Umbilical cord (tissue), 2 donors: ENCODE results near the gene SRRM3. TPM values are rescaled to one million over a fixed set of nuclear protein-coding genes. Genes with fewer than 3 reads are reported as not detected.
"Not testable (repeated sequence)": the region's sequence is repeated elsewhere in the genome, so short reads cannot be mapped to it uniquely, and the experiment has no call there.

Experiments used
- DNase-seq: peaks from one replicate; pipeline ENCODE4 v3.0.0-alpha.2; 2015; ENCODE audit warnings: low spot score
- total RNA-seq: library from RNA; depleted of rRNA; stranded (reverse); fragments of >200 nt; gene quantifications from one replicate; pipeline ENCODE4 v1.2.3, GENCODE V29; 2014; ENCODE audit warnings: low replicate concordance; ENCODE audit not compliant: insufficient read depth

SRRM3 gene
- total RNA-seq, 1 donor from 2014 or later, result 3.1 TPM

DNA sequence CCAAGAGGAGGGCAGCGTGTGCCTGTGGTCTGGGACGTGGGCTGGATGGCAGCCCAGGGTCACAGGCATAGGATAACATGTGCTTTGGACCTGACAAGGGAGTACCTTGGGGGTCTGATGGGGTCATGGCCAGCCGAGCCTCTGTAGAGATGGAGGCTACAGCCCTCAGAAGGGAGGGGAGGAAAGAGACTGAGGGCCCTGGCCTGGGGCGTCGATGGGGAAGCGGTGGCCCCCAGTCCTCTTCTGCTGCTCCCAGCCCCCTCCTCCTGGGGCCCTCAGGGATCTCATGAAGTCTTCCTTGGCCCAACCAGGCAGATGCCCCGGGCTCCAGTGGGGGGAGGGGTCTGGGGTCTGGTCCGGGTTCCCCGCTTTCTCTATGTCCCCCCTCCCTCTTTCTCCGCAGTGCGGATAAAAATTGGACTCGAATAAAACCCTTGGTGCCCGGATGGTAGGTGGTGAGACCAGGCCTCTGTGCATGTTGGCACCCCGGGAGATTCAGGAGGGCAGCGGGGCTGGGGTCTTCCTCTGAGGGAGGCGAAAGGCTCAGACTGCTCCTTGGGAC, 85.2 kb downstream of the SRRM3 start:
- DNase-seq, result no peak

DNA sequence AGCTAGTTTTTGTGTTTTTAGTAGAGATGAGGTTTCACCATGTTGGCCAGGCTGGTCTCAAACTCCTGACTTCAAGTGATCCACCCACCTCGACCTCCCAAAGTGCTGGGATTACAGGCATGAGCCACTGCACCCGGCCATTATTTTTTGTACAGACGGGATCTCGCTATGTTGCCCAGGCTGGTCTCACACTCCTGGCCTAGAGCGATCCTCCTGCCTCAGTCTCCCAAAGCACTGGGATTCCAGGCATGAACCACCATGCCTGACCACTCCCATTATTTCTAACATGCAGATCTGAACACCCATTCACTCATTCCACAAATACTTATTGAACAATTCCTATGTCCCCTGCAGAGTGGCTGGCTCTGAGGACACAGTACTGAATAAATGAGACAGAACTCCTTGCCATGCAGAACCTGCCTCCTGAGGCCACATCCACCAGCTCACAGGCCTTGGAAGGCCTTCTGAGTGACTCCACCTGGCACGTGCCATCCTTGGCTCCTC, 89.2 kb downstream of the SRRM3 start:
- DNase-seq, result not testable (repeated sequence)

DNA sequence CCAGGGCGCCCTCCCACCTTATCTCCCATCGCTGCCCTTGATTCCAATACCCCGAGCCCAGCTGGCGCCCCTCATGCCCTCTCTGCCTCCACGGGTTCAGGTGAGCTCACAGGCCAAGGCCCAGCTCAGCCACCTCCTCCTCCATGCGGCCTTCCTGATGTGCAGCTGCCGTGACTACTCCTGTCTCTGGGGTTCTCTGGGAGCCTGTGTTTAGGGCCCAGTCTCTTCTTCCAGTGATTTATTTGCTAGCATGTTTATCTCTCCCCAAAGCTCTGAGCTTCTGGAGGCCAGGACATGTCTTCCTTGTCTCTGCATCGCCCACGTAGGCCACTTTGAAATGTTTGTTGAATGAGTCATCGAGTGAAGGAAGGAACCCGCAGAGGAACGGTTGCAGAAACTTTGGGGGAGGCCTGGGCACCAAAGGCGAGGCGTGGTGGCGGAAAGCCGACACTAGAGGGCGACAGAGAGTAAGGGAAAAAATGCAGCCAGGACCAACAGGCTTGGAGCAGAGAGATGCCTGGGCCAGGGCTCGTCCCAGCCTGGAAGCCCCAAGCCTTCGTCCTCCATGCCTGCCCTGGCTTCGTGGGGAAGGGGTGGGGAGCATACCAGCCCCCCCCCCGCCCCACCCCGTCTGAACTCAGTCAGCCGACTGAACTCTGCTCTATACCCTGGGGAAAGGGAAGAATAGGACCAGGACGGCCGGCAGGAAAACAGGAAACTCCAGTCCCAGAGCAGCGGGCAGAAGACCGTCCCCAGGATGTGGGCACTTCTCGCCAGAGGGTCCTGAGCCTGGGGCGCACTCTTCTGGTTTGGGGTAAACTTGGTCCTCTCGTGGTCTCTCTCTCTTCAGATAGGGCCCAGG, 89.9 kb downstream of the SRRM3 start:
- peak; percentile 98 for DNase-seq

DNA sequence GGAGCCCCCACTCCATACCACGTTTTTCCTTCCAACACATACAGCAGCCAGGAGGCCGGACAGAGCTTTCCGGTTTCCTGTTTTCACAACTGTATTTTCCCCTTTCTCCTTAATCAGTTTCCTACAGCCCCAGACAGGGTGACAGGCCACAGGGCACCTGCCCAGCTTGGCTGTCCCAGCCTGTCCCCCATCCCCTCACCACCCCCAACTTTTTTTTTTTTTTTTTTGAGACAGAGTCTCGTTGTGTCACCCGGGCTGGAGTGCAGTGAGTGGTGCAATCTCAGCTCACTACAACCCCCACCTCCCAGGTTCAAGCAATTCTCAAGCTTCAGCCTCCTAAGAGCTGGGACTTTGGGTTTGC, 90.5 kb downstream of the SRRM3 start:
- peak; percentile 63 for DNase-seq

DNA sequence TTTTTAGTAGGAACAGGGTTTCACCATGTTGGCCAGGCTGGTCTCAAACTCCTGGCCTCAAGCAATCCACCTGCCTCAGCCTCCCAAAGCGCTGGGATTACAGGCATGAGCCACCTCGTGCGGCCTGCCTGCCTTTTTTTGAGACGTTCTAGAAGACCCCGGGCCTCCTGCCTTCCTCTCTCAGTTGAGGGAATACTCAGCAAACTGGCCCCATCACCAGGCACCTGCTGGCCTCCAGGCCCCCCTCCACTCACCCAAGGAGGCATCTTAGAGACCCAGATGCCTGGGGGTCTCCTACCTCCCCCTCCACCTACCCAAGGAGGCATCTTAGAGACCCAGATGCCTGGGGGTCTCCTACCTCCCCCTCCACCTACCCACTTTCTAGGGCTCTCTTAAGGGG, 91.2 kb downstream of the SRRM3 start:
- not testable (repeated sequence) for DNase-seq

DNA sequence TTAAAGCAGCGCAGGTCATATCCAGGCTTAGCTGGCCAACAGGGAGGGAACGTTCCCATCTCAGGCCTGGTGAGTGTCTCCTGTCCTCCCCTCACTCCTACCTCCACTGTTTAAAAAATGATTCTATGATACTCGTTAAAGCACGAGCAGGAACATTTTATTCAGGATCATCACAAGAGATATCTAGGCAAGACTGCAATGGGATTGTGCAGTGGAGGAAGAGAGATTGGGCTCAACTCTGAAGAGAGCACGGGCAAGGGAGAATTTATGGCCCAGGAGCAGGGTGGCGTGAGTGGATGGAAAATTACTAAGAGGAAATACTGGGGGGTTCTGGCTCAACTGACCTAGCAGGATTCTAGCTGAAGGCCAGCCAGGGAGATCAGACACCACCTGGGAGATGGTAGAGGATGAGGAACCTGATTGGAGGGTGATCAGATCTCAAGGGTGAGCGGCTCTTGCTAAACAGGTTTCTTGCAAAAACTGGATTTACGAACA, 91.8 kb downstream of the SRRM3 start:
- peak; percentile 48 for DNase-seq

DNA sequence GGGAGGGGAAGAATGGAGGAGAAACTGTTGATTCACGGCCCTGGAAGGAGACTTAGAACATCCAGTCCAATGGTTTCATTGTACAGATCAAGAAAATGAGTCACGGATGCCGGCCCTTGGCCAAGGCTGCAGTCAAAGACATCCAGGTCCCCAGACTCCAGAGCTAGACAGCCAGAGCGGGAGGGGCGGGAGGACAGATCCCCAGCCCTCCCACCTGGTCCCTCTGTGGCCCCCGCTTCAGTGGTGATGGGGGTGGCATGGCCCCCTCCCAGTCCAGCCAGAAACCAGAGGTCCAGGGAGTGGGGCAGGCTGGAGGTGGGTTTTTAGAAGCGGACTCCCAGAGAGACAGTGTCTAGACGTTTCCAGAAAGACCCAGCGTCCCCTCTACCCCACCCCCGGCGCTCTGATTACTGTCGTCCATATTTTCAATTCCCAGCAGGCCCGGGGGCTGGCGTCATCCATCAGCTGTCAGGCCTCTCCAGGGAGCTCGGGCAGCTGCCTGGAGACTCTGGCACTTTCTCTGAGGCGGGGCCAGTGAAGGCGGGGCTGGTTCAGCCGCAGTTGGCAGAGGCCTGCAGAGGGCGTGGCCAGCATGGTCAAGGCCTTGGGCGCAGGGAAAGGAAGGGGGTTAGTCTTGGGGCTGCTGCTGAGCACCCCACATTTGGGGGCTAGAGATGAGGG, 92.8 kb downstream of the SRRM3 start:
- peak; percentile 98 for DNase-seq

DNA sequence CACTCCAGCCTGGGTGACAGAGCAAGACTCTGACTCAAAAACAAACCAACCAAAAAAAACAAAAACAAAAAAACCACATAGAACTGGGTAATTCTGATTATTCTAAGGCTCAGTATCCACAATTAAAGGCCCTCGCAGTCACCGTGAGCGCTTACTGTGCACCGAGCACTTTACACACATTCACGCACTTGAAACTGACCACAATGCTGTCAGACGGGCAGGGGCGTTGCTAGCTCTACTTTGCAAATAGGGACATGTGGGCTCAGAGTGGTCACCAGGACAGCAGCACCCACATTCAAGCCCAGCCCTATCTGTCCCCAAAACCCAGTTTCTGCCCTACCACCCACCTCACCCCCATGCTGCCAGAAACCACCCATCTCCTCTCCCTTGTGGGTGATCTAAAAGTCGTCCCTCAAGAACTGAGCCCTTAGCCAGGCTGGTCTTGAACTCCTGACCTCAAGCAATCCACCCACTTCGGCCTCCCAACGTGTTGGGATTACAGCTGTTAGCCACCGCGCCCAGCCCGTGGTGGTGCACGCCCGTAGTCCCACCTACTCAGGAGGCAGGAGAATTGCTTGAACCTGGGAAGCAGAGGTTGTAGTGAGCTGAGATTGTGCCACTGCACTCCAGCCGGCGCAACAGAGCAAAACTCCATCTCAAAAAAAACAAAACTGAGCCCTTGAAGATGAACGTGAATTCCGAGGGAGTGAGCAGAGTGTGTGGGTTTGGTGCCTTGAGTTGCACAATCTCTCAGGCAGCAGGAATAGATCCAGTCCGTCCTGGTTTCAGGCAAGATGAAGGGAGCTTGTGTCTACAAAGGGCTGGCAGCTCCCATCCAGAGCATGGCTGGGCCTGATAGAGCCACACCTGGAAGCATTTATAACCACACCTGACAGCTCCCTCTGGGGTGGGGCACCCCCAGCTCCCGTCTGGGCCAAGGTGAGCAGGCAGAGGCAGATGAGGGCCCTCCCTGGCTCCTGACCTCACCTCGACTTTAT, 95.3 kb downstream of the SRRM3 start:
- DNase-seq, result peak; percentile 95

DNA sequence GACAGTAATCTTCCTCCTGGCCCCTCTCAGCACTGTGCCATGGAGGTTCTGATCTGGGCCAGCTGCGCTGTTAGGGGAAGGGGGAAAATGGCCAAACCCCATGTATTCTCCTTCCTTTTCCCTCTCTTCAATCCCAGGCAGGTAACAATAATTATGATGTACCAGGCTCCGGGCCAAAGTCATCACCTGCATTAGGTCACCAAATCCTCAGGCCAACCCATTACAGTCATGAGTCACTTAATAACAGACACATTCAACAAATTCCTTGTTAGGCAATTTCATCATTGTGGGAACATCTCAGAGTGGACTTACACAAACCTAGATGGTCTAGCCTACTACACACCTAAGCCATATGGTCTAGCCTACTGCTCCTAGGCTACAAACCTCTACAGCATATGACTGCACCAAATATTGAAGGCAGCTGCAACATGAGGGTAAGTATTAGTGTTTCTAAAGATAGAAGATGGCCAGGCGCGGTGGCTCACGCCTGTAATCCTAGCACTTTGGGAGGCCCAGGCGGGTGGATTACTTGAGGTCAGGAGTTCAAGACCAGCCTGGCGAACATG, 98.6 kb downstream of the SRRM3 start:
- DNase-seq, result peak; percentile 20

DNA sequence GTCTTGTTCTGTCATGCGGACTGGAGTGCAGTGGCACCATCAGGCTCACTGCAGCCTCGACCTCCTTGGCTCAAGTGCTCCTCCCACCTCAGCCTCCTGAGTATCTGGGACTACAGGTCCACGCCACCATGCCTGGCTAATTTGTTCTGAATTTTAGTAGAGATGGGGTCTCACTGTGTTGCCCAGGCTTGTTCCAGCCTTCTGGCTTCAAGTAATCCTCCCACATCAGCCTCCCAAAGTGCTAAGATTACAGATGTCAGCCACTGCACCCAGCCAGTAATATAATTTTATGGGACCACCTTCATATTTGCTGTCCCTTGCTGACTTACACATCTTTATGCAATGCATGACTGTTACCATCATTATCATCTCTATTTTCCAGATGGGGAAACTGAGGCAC, 99.3 kb downstream of the SRRM3 start:
- DNase-seq, result no peak

DNA sequence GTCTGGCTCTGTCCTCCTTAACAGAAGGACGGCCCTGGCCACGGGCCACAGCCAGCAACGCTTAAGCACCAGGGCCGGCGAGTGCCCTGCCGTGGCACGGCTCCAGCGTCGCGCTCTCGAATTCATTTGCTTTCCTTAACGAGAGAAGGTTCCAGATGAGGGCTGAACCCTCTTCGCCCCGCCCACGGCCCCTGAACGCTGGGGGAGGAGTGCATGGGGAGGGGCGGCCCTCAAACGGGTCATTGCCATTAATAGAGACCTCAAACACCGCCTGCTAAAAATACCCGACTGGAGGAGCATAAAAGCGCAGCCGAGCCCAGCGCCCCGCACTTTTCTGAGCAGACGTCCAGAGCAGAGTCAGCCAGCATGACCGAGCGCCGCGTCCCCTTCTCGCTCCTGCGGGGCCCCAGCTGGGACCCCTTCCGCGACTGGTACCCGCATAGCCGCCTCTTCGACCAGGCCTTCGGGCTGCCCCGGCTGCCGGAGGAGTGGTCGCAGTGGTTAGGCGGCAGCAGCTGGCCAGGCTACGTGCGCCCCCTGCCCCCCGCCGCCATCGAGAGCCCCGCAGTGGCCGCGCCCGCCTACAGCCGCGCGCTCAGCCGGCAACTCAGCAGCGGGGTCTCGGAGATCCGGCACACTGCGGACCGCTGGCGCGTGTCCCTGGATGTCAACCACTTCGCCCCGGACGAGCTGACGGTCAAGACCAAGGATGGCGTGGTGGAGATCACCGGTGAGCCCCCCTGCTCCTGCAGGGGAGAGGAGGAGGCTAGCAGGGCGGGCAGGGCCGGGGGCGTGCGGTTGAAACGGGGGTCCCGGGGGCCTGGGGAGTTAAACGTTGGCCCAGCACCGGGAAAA, 100.9 kb downstream of the SRRM3 start, which contains the start of gene HSPB1:
TSS of gene HSPB1 (plus strand) at position 327 of the 855 bp plus-strand sequence. CDS start at position 367, 40 bp downstream.
- peak; percentile 97 for DNase-seq

DNA sequence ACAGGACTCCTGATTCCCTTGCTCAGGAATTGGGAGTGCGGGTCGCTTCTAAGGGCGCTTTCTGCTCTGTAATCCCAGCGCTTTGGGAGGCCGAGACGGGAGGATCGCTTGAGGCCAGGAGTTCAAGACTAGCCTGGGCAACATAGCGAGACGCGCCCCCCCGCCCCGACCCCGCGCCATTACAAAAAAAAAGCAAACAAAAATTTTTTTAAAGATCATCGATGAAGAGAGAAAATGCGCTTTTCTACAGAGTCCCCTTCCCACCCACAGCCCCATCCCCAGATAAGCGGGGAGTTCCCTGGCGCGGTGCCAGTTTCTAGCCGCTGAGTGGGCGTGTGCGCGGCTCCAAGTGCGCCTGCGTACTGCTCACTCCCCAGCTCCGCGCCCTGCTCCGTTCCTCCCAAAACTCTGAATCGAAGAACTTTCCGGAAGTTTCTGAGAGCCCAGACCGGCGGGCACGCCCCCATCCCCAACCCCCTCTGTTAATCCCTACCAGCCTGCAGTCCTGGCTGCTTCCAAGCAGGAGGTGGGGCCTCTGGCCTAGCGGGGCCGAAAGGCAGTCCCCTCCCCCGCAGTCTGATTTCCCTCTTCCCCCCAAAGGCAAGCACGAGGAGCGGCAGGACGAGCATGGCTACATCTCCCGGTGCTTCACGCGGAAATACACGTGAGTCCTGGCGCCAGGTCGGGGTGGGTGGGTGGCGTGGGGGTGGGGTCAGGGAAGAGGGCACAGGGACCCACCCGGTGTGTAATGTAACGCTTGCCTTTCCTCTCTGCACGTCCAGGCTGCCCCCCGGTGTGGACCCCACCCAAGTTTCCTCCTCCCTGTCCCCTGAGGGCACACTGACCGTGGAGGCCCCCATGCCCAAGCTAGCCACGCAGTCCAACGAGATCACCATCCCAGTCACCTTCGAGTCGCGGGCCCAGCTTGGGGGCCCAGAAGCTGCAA, 101.8 kb downstream of the SRRM3 start:
- DNase-seq, result peak; percentile 98

DNA sequence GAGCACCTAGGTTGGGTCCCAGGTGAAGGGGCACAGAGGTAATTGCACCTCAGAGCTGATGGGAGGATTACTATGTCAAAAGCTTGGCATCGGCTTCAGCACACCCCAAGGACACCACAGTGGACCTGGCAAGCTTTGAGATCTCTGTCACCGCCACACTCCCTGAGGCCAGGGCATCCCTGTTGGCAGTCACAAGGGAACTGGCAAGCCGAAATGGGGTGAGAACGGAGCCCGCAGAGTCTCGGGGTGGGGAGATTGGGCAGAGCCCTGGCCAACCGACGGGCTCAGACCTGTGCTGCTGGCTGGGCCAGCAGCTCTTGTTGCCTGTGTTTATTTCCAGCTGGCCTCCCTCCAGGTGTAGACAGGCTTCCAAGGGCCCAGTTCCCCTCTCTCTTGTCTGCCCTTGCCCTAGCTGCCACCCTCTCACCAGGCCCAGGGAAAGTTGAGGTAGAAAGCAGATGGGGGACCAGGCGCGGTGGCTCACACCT, 103.2 kb downstream of the SRRM3 start:
- DNase-seq, result no peak

DNA sequence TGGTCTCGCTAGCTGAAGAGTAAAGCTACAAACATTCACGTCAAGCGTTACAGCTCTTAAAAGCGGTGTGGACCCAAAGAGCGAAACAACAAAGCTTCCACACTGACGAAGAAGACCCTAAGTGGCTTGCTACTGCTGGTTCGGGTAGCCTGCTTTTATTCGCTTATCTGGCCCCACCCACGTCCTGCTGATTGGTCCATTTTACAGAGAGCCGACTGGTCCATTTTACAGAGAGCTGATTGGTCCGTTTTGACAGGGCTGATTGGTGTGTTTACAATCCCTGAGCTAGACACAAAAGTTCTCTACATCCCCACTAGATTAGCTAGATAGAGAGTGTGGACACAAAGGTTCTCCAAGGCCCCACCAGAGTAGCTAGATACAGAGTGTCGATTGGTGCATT, 107.2 kb downstream of the SRRM3 start:
- not testable (repeated sequence) for DNase-seq

DNA sequence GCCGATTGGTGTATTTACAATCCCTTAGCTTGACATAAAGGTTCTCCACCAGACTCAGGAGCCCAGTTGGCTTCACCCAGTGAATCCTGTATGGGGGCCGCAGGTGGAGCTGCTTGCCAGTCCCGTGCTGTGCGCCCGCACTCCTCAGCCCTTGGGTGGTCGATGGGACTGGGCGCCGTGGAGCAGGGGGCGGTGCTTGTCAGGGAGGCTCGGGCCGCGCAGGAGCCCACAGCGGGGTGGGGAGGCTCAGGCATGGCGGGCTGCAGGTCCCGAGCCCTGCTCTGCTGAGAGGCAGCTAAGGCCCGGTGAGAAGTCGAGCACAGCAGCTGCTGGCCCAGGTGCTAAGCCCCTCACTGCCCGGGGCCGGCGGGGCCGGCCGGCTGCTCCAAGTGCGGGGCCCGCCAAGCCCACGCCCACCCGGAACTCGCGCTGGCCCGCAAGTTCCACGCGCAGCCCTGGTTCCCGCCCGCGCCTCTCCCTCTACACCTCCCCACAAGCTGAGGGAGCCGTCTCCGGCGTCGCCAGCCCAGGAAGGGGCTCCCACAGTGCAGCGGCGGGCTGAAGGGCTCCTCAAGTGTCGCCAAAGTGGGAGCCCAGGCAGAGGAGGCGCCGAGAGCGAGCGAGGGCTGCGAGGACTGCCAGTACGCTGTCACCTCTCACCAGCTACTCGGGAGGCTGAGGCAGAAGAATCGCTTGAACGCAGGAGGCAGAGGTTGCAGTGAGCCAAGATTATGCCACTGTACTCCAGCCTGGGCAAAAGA, 107.8 kb downstream of the SRRM3 start:
- not testable (repeated sequence) for DNase-seq

DNA sequence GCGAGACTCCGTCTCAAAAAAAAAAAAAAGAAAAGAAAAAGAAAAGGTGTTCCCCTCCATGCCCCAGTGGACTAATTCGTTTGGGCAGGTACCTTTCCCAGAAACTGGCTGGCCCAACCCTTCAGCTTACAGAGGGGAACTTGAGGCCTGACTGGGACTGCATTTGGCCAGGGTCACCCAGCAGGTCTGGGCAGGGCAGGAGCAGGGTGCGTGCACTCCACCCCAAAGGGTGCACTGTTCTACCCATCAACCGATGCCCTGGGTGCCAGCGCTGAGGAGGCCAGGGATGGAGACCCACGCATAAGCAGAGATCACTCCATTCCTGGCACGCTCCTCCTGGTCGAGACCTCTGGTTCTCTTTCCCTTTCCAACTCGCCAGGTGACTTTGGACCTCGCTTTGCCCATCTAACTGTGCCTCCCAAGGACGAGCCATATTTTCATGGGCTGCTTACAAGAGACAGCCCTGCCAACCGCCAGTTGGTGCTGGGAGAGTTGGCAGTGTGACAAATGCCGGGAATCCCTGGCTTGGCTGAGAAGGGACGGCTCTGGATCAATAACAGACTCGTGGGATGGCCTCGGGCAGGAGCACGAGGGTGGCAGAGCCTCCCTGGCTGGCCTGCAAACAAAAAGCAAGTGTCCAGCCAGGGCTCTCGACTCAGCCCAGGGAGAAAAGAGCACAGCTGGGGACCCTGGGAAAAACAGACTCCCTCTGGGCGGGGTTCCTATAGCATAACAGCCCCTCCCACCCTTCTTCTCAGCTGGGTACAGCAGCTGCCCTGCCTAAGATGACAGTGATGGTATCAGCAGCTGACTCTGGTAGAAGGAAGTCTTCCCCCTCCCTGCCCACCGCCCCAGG, 108.6 kb downstream of the SRRM3 start:
- peak; percentile 66 for DNase-seq
